Measurements from ENCODE around the gene LIMCH1. TPM values are rescaled to one million over a fixed set of nuclear protein-coding genes. Genes with fewer than 3 reads are reported as not detected.
"Not testable (repeated sequence)": the region's sequence is repeated elsewhere in the genome, so short reads cannot be mapped to it uniquely, and the experiment has no call there.

LIMCH1 gene
- total RNA-seq, 1 donor: 17.2 TPM

DNA sequence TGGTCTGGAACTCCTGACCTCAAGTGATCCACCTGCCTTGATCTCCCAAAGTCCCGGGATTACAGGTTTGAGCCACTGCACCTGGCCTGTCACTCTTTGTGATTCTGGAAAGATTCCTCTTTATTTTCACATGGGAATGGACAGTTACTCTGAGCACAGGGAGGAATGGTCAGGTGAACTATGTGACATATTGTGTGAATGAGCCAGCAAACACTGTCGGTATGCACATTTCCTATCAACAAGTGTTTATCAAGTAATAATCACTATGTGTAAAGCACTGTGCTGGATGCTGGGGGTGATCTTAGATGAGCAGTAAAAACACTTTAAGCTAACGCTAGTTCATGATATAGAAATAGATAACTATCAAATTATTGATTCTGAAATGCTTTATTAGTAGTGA, 97.5 kb downstream of the LIMCH1 start:
- DNase-seq (ENCODE audit: low read depth in 2 of 3, low spot score in 2 of 3): no peak

DNA sequence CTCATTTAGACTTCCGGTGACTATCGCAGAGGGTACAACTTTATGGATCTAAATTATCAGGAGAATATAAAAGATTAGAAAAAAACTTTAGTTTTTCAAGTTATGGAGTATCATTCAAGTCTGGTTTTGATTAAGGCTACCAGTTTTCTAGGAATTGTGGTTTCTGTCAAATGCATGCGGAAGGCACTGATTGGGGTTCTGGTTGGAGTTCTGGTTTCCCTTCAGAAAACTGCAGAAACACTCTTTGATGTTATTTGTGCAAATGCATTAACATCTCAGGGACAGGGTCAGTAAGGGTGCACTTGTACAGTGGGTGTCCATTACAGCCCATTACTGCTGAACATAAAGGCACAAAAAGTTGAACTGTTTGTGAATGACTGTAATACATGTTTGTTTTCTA, 100.2 kb downstream of the LIMCH1 start:
- DNase-seq (ENCODE audit: low read depth in 2 of 3, low spot score in 2 of 3): no peak

DNA sequence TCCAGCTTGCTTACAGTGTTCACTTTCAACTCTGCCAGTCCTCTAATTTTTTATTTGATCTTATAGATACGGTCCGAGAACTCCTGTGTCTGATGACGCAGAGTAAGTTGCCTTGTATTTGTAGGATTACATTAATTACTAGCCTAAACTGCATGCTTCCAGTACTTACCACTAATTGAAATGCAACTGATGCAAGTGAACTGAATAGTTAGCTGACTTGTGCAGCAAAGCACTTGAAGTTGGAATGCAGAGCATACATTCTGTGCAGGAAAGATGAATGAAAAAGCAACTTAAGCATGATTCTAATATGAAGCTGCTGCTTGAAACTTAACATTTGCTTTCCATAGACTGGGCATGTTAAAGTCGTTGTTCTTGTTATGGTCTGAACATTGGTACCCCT, 100.9 kb downstream of the LIMCH1 start:
- DNase-seq (ENCODE audit: low read depth in 2 of 3, low spot score in 2 of 3): no peak

DNA sequence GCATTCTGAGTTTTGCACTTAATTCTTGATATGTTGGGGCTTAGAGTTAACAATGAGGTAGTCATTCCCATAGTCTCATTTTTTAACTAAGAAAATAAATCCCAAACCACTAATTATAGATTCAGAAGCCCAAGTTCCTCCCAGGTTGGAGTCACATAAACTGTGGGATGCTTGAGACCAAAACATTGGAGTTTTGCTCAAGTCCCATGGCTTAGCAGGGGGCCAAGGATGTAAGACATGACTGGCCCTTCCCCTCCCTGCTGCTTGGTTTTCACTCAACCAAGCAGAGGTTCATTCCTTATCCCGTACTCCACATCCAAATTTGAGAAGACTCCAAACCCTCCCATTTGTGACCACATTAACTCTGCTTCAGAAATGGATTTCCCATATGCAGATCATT, 101.3 kb downstream of the LIMCH1 start:
- no peak for DNase-seq (ENCODE audit: low read depth in 2 of 3, low spot score in 2 of 3)

DNA sequence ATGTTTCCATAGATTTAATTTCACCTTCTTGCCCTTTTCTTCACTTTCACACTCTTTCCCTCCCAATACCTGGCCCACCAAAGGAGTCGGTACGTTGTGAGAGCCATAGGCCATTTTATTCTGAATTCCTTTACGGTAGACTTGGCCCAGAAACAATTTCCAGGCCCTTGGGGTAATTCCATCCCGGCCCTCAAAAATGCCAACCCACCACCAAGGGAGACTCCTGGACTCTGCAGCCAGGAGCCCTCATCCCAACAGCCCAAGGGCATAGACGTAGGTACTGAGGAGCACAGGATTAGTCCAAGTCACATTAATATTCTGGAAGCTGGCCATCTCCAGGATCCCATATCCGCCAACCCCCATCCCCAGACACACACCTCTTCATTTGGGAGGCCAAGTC, 102.9 kb downstream of the LIMCH1 start:
- no peak for DNase-seq (ENCODE audit: low read depth in 2 of 3, low spot score in 2 of 3)

DNA sequence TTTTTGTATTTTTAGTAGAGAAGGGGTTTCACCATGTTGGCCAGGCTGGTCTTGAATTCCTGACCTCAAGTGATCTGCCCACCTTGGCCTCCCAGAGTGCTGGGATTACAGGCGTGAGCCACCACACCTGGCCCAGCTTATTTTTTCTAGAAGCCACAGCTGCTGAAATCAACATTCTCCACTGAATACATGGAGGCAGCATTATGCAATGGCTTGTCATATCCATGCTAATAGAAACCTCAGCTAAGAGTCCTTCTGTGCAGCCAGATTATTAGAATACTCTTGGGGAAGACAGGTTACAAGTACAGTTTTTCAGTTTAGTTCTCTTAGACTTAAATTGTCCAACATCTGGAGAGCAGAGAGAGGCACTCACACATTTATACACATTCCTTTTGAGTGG, 104.8 kb downstream of the LIMCH1 start:
- not testable (repeated sequence) for DNase-seq (ENCODE audit: low read depth in 2 of 3, low spot score in 2 of 3)

DNA sequence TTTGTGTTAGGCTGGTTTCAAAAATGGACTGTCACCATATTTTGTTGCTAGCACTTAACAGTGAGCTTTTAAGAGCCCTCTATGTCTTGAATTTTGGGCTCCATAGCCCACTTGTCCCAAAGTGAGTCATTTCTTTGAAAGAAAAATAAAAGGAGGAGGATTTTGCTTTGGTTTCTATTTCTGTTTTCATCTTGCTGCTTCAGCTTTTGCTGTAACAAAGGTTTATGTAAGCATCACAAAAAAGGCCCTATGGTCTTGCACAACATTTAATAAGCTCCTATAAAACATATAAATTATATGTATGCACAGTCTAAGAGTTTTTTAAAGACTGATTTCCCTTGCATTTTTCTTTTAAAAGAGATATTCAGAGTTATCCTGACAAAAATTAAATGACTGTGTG, 105.4 kb downstream of the LIMCH1 start:
- no peak for DNase-seq (ENCODE audit: low read depth in 2 of 3, low spot score in 2 of 3)

DNA sequence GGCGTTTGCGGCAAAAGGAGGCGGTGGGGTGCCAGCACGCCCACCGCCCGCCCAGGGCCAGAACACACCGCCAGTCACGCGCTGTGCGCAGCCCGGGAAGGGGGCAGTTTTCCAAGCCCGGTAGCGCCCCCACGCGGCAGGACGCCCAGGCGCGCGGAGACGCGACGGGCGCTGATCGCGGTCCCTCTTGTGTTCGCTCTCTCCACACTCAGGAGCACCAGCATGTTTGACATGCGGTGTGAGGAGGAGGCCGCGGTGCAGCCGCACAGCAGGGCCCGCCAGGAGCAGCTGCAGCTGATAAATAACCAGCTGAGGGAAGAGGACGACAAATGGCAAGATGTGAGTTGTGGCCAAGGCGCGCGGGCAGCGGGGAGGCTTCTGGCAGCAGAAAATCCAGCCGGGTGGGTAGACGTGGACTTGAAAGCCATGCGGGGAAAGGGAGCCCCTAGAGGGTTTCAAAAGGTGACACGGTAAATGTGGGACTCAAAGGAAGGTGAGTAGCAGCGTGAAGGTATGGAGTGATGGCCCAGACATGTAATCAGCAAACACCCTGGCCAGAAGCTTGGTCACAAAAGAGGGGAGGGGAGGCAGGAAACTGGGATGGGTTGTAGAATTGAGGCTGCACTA, 106.4 kb downstream of the LIMCH1 start:
- DNase-seq (ENCODE audit: low read depth in 2 of 3, low spot score in 2 of 3): peak in 2 of 3 donors; percentile 69 to 70

DNA sequence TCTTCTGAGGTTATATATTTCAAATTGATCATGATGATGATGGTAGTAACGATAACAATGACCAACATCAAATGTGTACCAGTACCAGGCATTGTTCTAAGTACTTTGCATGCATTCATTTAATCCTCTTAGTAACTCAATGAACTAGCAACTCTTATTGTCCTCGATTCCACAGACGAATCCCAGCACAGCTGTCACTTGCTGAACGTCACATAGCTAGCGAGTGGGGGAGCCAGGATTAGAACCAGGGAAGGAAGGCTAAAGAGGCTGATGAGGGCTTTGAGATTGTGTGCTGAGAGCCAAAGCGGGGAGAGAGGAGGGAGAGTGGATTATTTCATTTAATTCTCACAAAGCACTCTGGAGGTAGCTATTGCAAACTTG, 106.9 kb downstream of the LIMCH1 start:
- DNase-seq (ENCODE audit: low read depth in 2 of 3, low spot score in 2 of 3): no peak

DNA sequence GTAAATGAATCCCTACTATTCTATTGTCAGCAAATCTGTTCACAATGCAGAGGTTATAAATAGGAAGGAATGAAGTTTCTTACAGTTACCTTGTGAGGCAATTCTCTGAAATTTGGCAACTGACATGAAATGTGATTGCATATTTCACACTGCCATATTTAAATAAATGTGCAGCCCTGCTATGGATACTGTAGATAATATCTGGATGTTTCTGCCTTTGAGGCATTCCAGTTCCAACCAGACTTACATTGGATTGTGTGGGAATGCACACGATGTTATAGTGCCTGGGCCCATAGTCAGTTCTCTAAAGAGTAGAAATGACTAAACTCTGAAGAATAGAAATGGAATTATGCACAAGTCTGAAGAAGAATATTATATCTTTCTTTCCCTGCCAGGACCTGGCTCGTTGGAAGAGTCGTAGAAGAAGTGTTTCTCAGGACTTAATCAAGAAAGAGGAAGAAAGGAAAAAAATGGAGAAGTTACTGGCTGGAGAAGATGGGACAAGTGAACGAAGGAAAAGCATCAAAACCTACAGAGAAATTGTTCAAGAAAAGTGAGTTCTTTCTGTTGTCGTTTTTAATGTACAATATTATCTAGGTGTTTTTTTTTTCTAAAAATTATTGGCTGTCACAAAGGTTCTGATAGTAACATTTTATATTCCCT, 107.9 kb downstream of the LIMCH1 start:
- no peak for DNase-seq (ENCODE audit: low read depth in 2 of 3, low spot score in 2 of 3)

DNA sequence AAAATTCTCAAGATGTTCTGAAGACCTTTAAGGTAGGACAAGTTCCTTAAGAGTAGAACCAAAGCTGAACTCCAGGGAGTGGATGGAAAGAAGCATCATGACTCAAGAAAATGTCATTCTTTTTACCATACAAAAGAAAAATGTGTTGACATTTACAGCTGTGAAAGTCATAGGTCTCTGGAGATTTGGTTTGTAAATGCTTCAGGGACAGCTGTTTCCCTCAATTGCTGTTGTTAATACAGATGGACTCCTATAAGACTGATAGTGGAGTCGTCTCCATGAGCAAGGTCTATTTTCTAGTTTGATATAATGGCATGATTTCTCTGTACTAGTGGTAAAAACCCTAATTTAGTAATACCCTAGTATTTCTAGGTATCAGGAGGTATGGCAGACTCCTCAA, 108.9 kb downstream of the LIMCH1 start:
- DNase-seq (ENCODE audit: low read depth in 2 of 3, low spot score in 2 of 3): peak in 1 of 3 donors; percentile 4

DNA sequence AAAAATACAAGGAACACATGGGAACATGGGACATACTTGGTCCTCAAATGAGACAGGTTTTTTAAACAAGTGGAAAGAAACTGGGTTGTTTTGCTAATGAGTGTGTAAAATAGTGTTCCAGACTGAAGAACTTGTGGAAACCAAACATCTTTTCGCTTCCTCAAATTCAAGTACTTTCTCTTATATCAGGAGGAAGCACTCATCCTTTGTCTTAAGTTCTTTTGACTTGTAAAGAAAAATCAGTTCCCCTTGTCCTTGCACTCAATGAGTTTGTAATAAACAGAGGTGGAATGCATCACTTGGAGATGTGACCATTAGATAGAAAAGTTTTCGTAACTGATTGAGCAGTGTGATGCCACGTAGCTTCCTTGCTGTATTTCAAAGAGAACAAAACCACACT, 109.4 kb downstream of the LIMCH1 start:
- peak in 2 of 3 donors; percentile 37 to 59 for DNase-seq (ENCODE audit: low read depth in 2 of 3, low spot score in 2 of 3)

DNA sequence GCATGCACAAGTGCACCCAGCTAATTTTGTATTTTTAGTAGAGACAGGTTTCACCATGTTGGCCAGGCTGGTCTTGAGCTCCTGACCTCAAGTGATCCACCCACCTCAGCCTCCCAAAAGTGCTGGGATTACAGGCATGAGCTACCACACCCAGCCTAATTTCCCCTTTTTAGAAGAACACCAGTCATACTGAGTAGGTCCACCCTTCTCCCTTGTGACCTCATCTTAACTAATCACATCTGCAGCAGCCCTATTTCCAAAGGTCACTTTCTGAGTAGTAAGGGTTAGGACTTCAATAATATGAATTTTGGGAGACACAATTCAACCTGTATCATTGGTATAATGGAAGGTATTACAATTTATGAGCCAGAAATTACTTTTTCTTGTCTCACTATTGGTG, 113.2 kb downstream of the LIMCH1 start:
- DNase-seq (ENCODE audit: low read depth in 2 of 3, low spot score in 2 of 3): not testable (repeated sequence)

DNA sequence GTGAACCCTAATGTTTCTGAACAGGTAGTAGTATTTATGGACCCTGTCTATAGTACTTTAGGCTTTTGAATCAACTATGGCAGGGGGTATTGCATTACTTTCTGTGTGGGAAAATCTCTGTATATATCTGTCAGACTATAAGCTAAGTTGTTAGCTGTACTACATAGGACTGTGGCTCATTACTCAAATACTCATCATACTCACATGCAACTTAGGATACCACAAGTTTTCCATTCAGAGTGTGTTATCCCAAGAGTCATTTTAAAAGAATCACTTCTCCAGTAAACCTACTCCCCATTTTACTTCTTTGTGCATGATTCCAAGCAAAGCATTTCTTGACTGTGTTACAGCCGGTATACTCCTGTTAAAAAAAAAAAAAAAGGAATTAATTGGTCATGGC, 115.0 kb downstream of the LIMCH1 start:
- DNase-seq (ENCODE audit: low read depth in 2 of 3, low spot score in 2 of 3): no peak

DNA sequence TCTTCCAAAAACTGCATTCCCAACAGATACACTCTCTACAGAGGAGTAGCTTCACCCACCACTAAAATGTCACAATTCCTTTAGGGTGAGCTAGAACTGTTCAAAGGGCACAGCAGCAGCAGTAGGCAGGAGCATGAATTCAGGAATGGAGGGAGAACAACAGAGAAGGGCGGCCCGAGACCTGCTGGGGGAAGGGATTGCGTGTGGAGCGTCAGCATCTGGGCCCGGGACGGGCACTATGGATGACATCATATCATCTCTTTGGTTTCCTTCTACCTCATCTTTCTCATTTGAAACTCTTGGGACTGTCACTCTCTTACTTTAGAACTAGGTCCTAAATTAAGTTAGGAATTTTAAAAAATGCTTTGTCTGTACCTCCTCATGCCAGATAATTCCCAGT, 115.6 kb downstream of the LIMCH1 start:
- no peak for DNase-seq (ENCODE audit: low read depth in 2 of 3, low spot score in 2 of 3)

DNA sequence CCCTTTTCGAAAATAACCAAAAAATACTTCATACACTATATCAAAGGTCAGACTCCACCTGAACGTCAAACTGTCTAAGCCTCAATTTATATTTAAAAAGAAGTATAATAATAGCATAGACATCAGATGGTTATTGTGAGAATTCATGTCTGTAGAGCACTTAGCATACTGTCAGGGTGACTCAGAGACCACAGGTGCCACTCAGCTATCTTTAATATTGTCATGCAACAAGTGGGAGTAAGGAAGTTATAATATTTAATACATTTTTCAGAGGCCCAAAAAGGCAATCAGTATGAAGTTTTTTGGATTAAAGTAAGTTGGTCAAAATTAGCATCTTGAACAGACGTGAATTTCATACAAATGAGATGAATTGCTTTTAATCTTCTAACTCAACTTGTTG, 117.2 kb downstream of the LIMCH1 start:
- DNase-seq (ENCODE audit: low read depth in 2 of 3, low spot score in 2 of 3): no peak

DNA sequence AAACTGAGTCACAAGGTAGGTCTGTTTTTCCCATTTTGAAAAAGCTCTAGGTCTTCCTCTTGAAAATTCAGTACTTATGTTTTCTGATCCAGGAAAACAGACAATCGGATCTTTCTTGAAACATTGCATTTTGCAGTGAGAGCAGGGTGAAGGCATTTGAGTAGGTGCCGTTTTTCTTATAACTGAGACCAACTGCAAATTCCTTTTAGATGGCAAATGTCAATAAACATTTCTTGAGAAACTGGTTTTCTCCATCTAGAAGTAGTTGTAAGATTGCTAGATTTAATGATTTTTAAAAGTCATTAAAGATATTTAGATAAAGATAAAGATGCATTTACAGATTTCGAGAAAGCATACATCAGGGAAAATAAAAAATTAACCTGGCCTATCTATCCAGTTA, 118.1 kb downstream of the LIMCH1 start:
- DNase-seq (ENCODE audit: low read depth in 2 of 3, low spot score in 2 of 3): no peak

DNA sequence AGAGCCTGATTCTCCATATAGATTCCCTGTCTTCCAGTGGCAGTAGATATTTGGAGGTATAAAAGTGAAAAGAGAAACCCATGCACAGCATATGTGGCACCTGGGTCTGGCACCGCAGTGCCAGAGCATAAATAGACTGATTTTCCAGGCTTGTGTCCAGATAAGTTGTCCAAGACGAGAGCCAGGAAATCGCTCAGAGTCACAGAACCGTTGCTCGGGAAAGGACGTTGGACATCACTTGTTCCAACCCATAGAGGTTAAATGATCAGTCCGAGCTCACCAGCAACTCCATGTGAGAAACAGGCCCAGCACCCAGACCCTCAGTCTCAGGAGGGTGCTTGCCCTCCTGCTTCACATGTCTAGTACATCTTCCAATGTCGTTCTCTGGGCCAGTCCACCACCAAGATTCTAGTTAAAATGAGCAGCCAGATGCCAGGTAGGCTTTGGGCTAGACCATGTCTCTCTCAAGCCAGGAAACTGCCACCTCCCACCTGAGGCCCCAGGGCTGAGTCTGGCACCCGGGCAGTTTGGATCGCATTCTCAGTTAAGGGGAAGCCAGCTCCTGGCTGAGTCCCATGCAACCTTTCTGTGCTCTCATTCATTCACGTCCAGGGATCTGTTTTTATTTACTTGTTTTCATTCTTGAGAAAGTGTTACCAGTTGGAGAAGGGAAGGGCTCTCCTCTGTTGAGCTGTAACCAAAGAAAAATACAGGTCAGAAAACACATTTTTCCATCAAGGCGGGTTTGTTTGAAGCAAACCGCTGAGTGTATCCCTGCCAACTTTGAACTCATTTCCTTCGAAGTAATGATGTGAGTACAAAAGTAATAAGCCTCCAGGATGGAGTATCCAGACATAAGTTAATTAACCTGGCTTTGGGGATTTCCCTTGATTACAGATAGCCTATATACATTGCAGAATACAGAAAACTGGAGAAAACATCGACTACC, 118.9 kb downstream of the LIMCH1 start:
- no peak for DNase-seq (ENCODE audit: low read depth in 2 of 3, low spot score in 2 of 3)

DNA sequence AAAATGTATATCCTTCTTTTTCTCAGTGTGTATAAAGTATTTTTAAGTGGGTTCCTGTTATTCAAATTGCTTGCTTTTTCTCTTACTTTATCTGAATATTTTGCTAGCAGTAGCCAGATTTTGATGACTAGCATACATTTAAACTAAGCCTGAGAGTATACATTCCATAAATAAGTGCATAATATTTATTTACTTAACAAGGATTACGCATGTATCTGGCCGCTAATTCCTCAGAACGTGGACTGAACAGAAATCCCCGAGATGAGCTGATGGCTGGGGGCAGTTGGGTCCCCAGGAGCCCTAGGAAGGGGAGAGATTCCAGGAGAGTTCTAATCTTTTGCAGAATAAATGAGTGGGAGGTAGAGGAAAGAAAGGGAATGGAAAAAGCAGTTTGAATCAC, 119.6 kb downstream of the LIMCH1 start:
- DNase-seq (ENCODE audit: low read depth in 2 of 3, low spot score in 2 of 3): no peak

DNA sequence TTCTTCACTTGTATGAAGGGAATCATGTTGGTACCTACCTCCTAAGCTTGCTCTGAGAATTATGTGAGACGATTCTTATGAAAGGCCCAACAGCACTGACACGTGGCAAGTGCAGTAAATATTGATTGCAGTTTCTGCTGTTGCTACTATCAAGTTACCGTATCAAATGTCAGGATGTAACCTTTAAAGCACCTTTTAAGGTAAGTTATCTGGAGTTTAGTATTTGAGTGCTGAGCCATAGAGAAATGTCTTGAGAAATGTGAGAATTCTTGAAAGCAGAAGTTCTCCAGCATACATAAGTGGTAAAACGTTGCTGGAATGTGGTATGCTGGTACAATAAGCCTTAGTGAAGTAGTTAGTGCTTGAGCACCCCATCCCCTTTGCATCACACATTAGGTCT, 120.2 kb downstream of the LIMCH1 start:
- DNase-seq (ENCODE audit: low read depth in 2 of 3, low spot score in 2 of 3): no peak

DNA sequence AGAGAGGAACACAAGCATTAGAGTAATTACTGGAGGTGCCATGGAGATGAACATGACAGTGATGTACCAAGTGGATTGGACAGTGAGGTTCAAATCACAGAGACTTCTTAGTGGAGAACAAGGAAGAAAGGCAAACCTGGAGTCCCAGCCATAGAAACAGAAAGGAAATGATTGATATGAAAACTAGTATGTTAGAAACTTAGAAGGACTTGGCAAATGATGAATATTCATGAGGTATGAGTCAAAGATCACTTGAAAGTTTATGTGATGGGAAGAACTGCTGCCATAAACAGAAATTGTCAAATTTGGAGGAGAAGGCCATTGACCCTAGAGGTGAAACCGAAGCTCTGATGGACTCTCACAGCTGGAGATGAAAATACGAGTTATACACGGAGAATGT, 122.4 kb downstream of the LIMCH1 start:
- no peak for DNase-seq (ENCODE audit: low read depth in 2 of 3, low spot score in 2 of 3)
